HG02870 (cell line): ENCODE data around the gene NT5C3B.

Experiments
- ATAC-seq: cut with Tn5 transposase; IDR thresholded peaks from one replicate; pipeline ENCODE4 v1.9.1; 2021; ENCODE audit warnings: mild to moderate bottlenecking, moderate library complexity; ENCODE audit not compliant: unreplicated experiment

The NT5C3B gene

DNA sequence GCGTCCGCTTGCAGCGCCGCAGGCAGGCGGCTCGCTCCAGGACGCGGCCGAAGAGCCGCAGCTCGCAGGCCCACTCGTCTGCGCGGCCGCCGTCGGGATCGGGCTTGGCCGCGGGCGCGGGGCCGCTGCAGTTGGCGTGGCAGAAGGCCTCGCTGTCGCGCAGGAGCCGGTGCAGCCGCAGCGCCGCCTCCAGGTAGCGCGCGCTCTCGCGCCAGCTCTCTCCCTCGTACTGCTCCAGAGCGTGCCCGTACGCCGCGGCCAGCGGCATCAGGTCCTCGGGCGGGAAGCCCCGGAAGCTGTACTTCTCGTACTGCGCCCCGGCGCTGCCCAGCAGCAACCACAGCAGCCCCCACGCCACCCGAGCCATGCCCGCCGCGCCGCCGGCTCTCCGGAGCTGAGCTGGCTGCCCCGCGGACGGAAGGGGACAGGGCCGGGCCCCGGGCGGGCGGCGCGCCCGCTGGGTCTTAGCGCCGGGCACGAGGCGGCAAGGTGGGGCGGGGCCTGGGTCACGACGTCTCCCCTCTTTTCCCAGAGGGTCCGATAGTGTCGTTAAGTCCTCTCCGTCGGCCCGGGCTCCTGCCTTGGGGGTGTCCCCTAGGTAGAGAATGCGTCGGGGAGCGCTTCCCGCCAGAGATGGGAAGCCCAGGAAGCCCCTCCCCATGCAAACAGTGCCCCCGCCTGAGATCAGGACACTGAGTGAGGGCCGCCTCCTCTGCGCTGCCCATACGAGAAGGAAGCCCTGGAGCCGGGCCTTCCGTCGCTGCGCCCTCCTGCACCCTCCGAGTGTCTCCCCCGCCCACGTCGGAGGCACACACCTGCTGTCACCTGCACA lies 24.3 kb downstream of the NT5C3B start, which contains the start of gene P3H4:
Gene P3H4, minus strand, starts transcription at position 401 of the 832 bp plus-strand sequence. Its CDS starts 34 bp downstream, at position 367.
- ATAC-seq, result peak; percentile 55

DNA sequence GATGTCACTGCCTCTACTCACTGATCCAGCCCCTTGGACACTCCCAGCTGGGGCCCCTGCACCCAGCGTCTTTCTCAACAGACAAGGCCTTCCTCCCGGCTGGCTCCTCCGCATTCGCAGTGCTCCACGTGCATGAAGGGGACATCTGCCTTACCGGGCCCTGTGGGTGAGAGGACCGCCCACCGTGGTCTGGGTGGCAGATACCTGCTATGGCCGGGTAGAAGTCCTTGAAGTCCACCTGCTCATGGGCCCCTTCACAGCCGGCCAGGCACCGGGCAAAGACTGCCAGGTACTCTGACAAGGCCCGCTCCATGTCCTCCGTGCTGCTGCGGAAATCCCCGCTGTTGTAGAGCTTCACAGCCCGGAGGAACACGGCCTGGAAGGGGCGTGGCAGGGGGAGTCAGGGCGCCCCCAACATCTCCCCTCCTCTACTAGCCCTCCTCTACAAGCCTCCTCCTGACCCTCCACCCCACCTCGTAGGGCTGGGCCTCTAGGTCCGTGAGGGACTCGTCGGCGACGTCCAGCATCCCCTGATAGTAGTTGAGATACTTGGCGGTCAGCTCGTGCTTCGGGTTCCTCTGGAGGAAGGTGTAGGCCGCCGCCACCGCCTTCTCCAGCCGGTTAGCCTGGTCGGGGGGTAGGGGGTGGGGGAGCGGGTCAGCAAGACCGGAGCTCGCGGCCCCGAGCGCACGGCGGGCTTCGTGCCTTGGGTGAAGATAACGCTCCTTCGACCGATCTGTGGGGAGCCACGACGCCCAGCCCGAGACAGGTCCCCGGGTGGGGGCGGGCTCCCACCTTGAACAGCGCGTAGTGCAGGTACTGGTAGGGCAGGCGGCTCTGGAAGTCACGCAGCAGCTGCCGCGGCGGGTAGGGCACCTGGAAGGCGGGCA lies 25.1 kb downstream of the NT5C3B start:
- ATAC-seq, result no peak

GRCh38 chr17:41806685-41807445 lies 29.2 kb downstream of the NT5C3B start:
- no peak for ATAC-seq

GRCh38 chr17:41803049-41804020 lies 32.7 kb downstream of the NT5C3B start:
- no peak for ATAC-seq

- no peak for ATAC-seq
These were observed 34.4 kb downstream of the NT5C3B start for GRCh38 chr17:41801374-41802271.

DNA sequence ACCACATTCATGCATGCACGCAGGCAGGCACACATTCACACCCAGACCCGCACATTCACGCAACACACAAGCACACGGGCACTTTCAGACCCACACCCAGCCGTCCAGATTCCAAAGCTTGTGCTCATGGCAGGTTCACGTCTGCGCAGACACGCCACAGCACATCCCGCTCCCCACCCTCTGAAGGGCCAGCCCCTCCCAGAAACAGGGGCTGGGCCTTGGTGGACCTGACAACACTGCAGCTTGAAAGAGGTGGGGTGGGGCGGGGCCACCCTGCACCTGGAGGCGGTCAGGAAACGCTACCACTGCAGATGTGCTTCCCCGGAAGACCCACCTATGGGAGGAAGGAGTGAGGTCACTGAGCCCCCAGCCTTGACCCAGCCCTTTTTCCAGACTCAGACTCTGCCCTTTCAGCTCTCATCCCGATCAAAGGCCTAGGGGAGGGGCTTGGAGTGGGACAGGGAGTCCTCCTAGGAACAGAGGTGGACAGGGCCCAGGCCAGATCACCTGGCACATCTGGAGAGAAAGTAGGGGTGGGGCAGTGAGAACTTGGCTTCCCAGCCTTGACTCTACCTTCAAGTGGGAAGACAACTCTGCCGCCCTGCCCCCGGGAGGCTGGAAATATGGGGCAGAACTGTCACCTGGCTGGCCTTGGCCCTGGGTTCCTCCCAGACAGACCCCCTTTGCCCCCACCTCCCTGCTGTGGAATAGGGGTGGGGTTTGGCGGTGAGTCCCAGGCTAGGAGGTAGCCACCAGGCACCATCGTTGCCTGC lies 35.2 kb downstream of the NT5C3B start:
- no peak for ATAC-seq

DNA sequence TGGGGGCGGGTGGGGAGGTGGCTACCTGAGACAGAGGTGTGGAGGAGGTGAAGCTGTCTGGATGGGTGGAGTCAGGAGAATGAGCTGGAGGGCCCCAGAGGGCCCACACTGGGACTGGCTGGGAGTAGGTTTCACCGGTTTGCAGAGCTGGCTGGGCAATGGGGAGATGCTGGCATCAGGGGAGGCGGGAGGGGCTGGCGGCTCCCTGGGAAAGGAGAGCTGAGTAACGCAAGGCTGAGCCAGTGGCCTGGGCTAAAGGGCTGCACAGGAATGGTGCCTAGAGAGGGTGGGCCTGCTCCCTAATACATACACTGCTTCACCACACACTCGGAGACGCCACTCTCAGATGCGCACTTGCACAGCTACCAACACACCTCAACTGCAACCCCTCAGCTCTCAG lies 36.7 kb downstream of the NT5C3B start:
- no peak for ATAC-seq

DNA sequence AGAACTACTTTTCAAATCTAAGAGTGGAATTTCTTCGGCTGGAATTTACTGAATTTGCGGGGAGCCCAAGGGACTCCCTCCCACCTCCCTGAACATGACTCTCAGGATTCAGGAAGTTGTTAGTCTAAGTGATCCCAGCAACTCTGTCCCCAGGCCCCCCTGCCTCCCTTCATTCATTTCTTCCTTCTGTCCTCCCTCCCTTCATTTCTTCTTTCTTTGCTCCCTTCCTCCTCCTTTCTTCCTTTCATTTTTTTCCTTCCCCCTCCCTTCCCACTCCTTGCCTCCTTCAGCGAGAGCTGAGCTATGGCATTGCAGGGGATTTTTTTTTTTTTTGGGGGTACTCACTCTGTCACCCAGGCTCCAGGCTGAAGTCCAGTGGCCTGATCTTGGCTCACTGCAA lies 38.7 kb downstream of the NT5C3B start:
- no peak for ATAC-seq

DNA sequence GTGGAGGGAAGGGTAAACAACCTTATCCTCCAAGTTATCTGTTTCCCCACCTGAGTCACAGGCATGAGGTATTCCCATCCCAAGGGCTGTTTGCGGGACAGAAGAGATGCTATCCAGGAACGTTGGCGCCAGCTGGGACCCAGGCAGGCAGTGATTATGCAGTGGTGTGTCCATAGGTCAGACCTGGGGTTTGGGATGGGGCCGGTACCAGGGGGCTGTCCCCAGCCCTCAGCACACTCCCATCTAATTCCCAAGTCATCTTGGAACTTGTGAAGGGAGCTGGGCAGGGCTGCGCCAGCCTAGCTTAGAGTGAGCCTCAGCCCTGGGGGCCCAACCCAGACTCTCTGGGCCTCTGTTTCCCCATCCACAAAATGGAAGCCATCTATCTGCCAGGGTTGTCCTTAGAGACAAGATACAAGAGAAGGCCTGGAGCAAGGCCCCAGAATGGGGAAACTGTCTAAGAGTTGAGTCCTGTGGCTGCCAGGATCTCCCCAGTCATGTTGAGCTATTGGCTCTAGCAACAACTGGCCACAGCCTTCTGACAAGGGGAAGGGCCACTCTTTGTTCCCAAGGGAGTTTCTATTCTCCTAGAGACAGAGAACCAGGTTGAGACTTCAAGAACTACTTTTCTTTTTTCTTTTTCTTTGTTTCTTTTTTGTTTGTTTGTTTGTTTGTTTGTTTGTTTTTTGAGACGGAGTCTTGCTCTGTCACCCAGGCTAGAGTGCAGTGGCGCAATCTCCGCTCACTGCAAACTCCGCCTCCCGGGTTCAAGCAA lies 39.7 kb downstream of the NT5C3B start:
- no peak for ATAC-seq

- no peak for ATAC-seq
These were observed 41.5 kb downstream of the NT5C3B start for GRCh38 chr17:41794540-41794975.

DNA sequence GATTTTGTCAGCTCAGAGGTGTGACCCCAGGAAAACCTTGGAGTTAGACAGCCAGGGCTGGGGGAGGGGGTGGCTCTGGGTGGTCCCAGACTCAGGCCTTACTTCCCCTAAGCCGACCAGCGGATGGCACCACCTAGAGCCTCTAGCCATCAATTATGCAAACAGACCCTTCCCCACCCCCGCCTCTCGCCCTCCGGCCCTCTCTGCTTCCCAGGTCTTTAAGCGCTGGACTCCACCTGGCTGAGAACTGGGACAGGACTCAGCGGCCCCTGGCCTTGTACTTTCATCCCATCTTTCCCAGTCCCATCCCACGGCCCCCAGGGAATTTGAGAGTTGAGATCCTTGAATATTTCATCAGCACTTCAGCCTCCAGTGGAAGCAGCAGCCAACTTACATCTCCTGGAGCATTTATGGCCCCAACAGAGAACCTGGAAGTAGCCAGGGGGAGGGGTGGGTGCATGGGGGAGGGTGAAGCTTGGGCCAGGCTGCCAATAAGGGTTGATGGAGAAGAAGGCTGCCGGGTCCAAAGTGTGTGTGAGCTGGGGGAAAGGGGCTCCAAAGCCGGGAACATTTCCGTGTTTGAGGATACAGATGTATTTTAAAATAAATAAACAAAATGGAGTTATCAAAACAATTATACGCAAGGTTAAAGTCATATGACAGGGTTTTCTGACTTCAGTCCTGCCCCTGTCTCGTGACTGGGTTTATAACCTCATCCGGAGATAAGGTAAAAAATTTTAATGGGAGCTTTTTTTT lies 42.1 kb downstream of the NT5C3B start:
- no peak for ATAC-seq

GRCh38 chr17:41792845-41793783 lies 42.9 kb downstream of the NT5C3B start:
- no peak for ATAC-seq

- no peak for ATAC-seq
These were observed 49.0 kb downstream of the NT5C3B start for GRCh38 chr17:41787021-41787418.

DNA sequence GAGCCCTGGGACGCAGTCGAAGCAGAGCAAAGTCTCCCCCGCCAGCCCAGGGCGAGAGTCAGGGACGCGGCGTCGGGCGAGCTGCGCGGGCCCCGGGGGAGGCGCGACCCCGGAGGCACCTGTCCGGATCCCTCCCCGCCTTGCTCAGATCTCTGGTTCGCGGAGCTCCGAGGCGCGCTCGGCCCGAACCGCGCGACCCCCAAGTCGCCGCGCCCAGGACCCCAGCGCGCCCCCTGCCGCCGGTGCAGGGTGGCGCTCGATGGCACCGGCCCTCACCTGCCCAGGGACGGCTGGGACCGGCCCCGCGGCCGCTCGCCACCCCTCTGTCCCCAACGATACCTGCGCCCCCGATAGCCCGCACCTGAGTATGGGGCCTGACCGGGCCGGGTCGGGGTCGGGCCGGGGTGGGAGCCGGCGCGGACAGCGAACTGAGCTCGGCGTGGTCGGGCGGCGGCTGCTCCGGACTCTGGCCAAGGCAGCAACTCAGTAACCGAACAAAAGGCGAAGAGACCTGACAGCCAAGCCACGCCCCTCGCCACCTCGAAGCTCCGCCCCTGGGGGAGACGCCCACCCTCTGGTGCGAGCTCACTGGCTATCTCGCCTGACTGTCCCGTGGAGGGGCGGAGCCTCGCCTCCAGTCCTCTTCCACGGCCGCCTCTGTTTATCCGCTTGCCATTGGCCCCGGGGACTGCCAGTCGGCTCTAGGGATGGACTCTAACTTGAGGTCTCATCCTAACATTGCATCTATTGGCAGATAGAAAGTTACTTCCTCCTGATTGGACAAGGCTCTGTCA lies 49.6 kb downstream of the NT5C3B start, which contains the start of gene JUP:
Gene JUP, minus strand, starts transcription at position 485 of the 794 bp plus-strand sequence. CDS start 14,857 bp downstream, outside the sequence.
- ATAC-seq, result peak; percentile 74

DNA sequence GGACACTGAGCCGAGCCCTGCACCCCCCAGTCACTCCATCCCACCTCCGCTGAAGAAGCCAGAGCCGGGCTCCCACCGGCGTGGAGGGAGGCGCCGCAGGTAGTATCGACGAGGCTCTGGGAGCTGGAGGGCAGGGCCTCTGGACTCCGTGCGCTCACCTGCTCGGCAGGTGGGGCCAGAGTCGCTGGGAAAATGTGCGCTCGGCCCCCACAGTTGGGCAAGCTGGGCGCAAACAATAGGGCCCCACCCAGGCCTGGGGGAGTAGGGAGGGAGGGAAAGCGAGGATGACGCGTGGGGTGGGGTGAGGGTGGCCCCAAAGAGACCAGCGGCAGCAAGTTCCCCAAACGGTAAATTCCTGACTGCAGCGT lies 50.2 kb downstream of the NT5C3B start:
- no peak for ATAC-seq
